HCT116 (cell line): ENCODE results near the gene TCAP. TPM values are rescaled to one million over a fixed set of nuclear protein-coding genes. Genes with fewer than 3 reads are reported as not detected.

ENCODE experiments used
- ATAC-seq: fragments of 200-7000 bp; cut with Tn5 transposase; 2 replicates; pipeline ENCODE4 v1.9.1; 2020; ENCODE audit warnings: mild to moderate bottlenecking, moderate library complexity
- BruUV-seq: library from RNA; stranded (reverse); fragments of 400-500 nt; replicated peaks from 2 replicates; lab custom pipeline; 2021; lab: Mats Ljungman, UMichigan
- CTCF ChIA-PET: fragments of 300-600 bp; sonication (Branson Sonifier 250); formaldehyde crosslinking; loops from one replicate; lab custom pipeline; 2021; ENCODE audit warnings: antibody characterized with exemption; lab: Charles Lee
- POLR2A ChIA-PET: fragments of 300-600, 350-600 bp; sonication (Branson Sonifier 250); formaldehyde crosslinking; loops from one replicate; lab custom pipeline; 2021; ENCODE audit warnings: antibody characterized with exemption; lab: Charles Lee
- RAD21 ChIA-PET, 2 experiments: fragments of 300-600 bp; sonication (Branson Sonifier 250); formaldehyde crosslinking; loops; one replicate each; lab custom pipeline; 2023; ENCODE audit warnings: low total read pairs in 2 of 2; ENCODE audit not compliant: uncharacterized antibody in 2 of 2, unreplicated experiment in 2 of 2, low non-redundant PET in 1 of 2; lab: Charles Lee
- DNase-seq: peaks from one replicate; pipeline ENCODE4 v3.0.0-alpha.2; 2010; ENCODE audit warnings: low read depth, low spot score
- H2AFZ ChIP-seq: fragments of 200-600 bp; shearing (Covaris generic), sonication (generic); 2 replicates; pipeline ENCODE4 v1.6.1; 2017; ENCODE audit warnings: low read depth, mixed run types, mixed read lengths, antibody characterized with exemption, low read length; ENCODE audit not compliant: poor library complexity, severe bottlenecking
- H3K27ac ChIP-seq: 2 replicates; pipeline ENCODE4 v1.5.1; 2012; ENCODE audit warnings: low read depth, low read length
- H3K27me3 ChIP-seq: fragments of 200-600 bp; sonication (generic); 2 replicates; pipeline ENCODE4 v1.6.1; 2016; ENCODE audit warnings: mixed run types, low read length, mixed read lengths; ENCODE audit not compliant: insufficient read depth
- H3K36me3 ChIP-seq, 2 experiments: fragments of 200-500 bp in 1 of 2; fragments of 200-600 bp in 1 of 2; sonication (Bioruptor generic) in 1 of 2; sonication (generic) in 1 of 2; 2 replicates each; pipeline versions ENCODE4 v1.5.1 to v1.6.1; 2014 to 2016; ENCODE audit warnings: low read length in 2 of 2, inconsistent platforms in 1 of 2, mixed read lengths in 1 of 2, mixed run types in 1 of 2; ENCODE audit not compliant: insufficient read depth in 2 of 2, control insufficient read depth in 1 of 2
- H3K4me1 ChIP-seq, 2 experiments: fragments of 200-600 bp in 1 of 2; sonication (generic) in 1 of 2; 2 replicates each; pipeline versions ENCODE4 v1.5.1 to v1.6.1; 2012 to 2017; ENCODE audit warnings: low read length in 2 of 2, inconsistent platforms in 1 of 2, mild to moderate bottlenecking in 1 of 2, mixed read lengths in 1 of 2, mixed run types in 1 of 2, moderate library complexity in 1 of 2; ENCODE audit not compliant: insufficient read depth in 2 of 2, control insufficient read depth in 1 of 2
- H3K4me2 ChIP-seq: fragments of 200-600 bp; sonication (generic); 2 replicates; pipeline ENCODE4 v1.6.1; 2017; ENCODE audit warnings: mixed run types, low read length, mixed read lengths
- H3K4me3 ChIP-seq, 2 experiments: fragments of 200-600 bp in 1 of 2; sonication (generic) in 1 of 2; replicated peaks in 1 of 2; 2 replicates each; pipeline ENCODE4 v1.5.1; 2011 to 2016; ENCODE audit warnings: low read length in 2 of 2, control low read depth in 1 of 2, low read depth in 1 of 2, mild to moderate bottlenecking in 1 of 2, mixed read lengths in 1 of 2, mixed run types in 1 of 2
- H3K79me2 ChIP-seq: fragments of 200-600 bp; sonication (generic); 2 replicates; pipeline ENCODE4 v1.6.1; 2017; ENCODE audit warnings: mild to moderate bottlenecking, mixed run types, low read length, moderate library complexity, mixed read lengths; ENCODE audit not compliant: insufficient read depth
- H3K9ac ChIP-seq: fragments of 200-600 bp; sonication (generic); 2 replicates; pipeline ENCODE4 v1.6.1; 2016; ENCODE audit warnings: low read length, mixed read lengths
- H3K9me2 ChIP-seq: fragments of 200-600 bp; sonication (generic), shearing (Covaris generic); 2 replicates; pipeline ENCODE4 v1.6.1; 2017; ENCODE audit warnings: mixed run types, mild to moderate bottlenecking, moderate library complexity; ENCODE audit not compliant: insufficient read depth
- H3K9me3 ChIP-seq, 2 experiments: fragments of 200-500 bp in 1 of 2; fragments of 200-600 bp in 1 of 2; sonication (Bioruptor generic) in 1 of 2; sonication (generic) in 1 of 2; 2 replicates each; pipeline ENCODE4 v1.6.1; 2014 to 2017; ENCODE audit warnings: low read length in 2 of 2, mixed read lengths in 2 of 2, inconsistent platforms in 1 of 2, low read depth in 1 of 2, mild to moderate bottlenecking in 1 of 2, mixed run types in 1 of 2, moderate library complexity in 1 of 2; ENCODE audit not compliant: control insufficient read depth in 1 of 2, insufficient read depth in 1 of 2
- H4K20me1 ChIP-seq: fragments of 200-600 bp; sonication (generic), shearing (Covaris generic); 2 replicates; pipeline ENCODE4 v1.6.1; 2017; ENCODE audit warnings: mixed run types, mild to moderate bottlenecking, moderate library complexity; ENCODE audit not compliant: insufficient read depth
- CEBPB ChIP-seq: IDR thresholded peaks from 2 replicates; pipeline ENCODE4 v1.6.1; 2012; ENCODE audit warnings: low read depth
- SIN3A ChIP-seq: IDR thresholded peaks from 2 replicates; pipeline ENCODE4 v1.6.1; 2012; ENCODE audit warnings: low read depth
- SP1 ChIP-seq: IDR thresholded peaks from 2 replicates; pipeline ENCODE4 v1.6.1; 2012; ENCODE audit warnings: low read depth
- TCF7L2 ChIP-seq: IDR thresholded peaks from 2 replicates; pipeline ENCODE4 v1.7.0; 2011; ENCODE audit warnings: borderline replicate concordance, inconsistent platforms; ENCODE audit not compliant: insufficient read depth, insufficient read length; ENCODE audit errors: extremely low read depth
- YY1 ChIP-seq: IDR thresholded peaks from 2 replicates; pipeline ENCODE4 v1.6.1; 2011; ENCODE audit warnings: low read length, low read depth, moderate library complexity, mild to moderate bottlenecking; ENCODE audit not compliant: insufficient replicate concordance; ENCODE audit errors: extremely low read depth
- ZFX ChIP-seq: fragments of 450-650 bp; IDR thresholded peaks from 2 replicates; pipeline ENCODE4 v1.6.1; 2017
- ZNF274 ChIP-seq: fragments of 200-500 bp; sonication (Bioruptor generic); IDR thresholded peaks from 2 replicates; pipeline ENCODE4 v1.6.1; 2014; ENCODE audit warnings: mild to moderate bottlenecking, low read depth, low read length, inconsistent platforms
- intact Hi-C: fragments of 100-400 bp; cut with micrococcal nuclease; formaldehyde crosslinking; loops from 2 replicates; pipeline ENCODE4 v1.10.0; 2022
- total RNA-seq: library from RNA; stranded (reverse); gene quantifications from one replicate; pipeline ENCODE4 v1.2.1, GENCODE V29; 2021; ENCODE audit not compliant: unreplicated experiment
- TF ChIP-seq, protein P1 (sequence below): IDR thresholded peaks from 2 replicates; pipeline ENCODE4 v1.6.1; 2011; ENCODE audit warnings: mild to moderate bottlenecking, low read length, moderate library complexity; ENCODE audit not compliant: insufficient replicate concordance; ENCODE audit errors: extremely low read depth

Gene TCAP
- total RNA-seq, 1 experiment from 2014 or later: 1.5 TPM

DNA sequence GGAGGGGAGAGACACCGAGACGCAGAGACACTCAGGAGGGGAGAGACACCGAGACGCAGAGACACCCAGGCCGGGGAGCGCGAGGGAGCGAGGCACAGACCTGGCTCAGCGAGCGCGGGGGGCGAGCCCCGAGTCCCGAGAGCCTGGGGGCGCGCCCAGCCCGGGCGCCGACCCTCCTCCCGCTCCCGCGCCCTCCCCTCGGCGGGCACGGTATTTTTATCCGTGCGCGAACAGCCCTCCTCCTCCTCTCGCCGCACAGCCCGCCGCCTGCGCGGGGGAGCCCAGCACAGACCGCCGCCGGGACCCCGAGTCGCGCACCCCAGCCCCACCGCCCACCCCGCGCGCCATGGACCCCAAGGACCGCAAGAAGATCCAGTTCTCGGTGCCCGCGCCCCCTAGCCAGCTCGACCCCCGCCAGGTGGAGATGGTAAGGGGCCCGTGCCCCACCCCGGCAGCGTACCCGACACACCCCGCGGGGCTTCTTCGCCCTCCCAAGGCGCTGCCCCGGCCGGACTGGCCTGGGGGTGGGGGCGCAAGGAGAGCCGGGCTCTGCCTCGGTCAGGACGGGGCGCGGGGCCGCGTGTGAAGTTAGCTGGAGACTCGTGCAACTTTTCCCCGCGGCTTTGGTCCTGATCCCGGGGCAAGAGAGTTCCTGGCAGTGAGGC is 38.0 kb upstream of the TCAP start:
- Histone ChIP-seq H3K9me2 (no peaks in the 10 kb centered on the region), H3K4me1 (peaks cover 22 to 39% of the 10 kb centered on the region in 2 experiments), H3K4me3 (no peak overlapping the region)
- no TSS peak for BruUV-seq
- DNase-seq: no peak
- TF ChIP-seq SP1 (no peak), CEBPB (no peak)
- TF ChIP-seq, all 23 proteins: peak for 0
- Histone ChIP-seq H3K27ac (no peak overlapping the region), H3K79me2 (no peaks in the 10 kb centered on the region), H3K9ac (no peak overlapping the region), H4K20me1 (no peaks in the 10 kb centered on the region), H3K27me3 (no peaks in the 10 kb centered on the region), H3K36me3 (no peaks in the 10 kb centered on the region), H3K9me3 (no peaks in the 10 kb centered on the region), H2AFZ (no peak overlapping the region), H3K4me2 (no peak overlapping the region)
- intact Hi-C loops: no loop called here
- ChIA-PET RAD21 (no interaction called here), CTCF (interaction anchor here (2.2 kb wide), 1 partner anchor 27 kb away, joined by 8 read pairs; no protein-coding TSS in a partner anchor), POLR2A (no interaction called here)
- no peak for ATAC-seq

DNA sequence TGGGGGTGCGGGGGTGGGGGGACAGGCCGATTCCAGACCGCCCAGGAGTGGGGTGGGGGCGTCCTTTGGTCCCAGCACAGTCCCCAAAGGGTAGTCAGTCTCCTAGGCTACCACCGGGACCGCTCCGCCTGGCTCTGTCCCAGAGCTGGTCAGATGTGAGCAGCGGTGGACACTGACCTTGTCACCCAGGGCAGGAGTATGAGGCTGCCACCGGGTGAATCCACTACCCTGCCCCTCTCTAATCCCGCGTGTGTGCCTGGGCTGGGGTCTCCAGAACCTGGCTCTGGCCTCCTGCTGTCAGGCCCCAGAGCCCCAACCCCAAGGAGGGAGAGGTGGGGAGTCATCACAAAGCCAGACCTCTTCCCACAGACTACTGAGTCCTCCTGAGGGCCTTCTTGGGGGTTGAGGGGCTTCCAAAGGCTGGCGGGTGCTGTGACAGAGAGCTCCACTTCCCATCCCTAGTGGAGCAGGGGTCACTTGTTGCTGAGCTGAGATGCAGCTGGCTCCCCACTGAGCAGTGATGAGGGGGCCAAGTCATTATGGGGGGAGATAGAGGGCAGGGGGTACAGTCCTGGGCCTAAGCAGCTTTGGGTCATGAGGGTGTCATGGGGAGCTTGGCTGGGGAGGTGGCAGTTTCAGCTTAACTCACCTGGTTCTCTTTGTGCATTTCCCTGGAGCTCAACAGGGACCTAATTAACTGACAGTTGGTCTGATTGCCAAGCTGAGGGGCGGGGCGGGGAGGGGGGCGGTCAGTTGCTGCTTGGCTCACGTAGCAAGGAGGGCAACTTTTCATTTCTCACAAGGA is 37.2 kb upstream of the TCAP start:
- no peak overlapping the region for H2AFZ ChIP-seq
- POLR2A ChIA-PET: interaction anchor here (0.7 kb wide), 1 partner anchor 186 kb away, joined by 3 read pairs; no protein-coding TSS in a partner anchor
- no peaks in the 10 kb centered on the region for H3K27me3 ChIP-seq

More for the DNA sequence above, 37.2 kb upstream of the TCAP start:
- no TSS peak for BruUV-seq
- no peak overlapping the region for H3K4me3 ChIP-seq
- H3K4me1 ChIP-seq: peaks cover 26 to 44% of the 10 kb centered on the region in 2 experiments
- no peak overlapping the region for H3K27ac ChIP-seq
- H3K79me2 ChIP-seq: no peaks in the 10 kb centered on the region
- H3K36me3 ChIP-seq: no peaks in the 10 kb centered on the region
- H3K9me3 ChIP-seq: no peaks in the 10 kb centered on the region
- CTCF ChIA-PET: interaction anchor here (1.3 to 8.3 kb wide), 3 partner anchors 6 to 80 kb away, joined by 5 to 157 read pairs (median 8); no protein-coding TSS in a partner anchor
- RAD21 ChIA-PET: no interaction called here
- H3K4me2 ChIP-seq: no peak overlapping the region
- DNase-seq (no peak), ATAC-seq (no peak)
- H4K20me1 ChIP-seq: no peaks in the 10 kb centered on the region
- no peak for TF ChIP-seq TCF7L2
- TF ChIP-seq ZFX: no peak
- no peak for TF ChIP-seq YY1
- TF ChIP-seq, protein P1, sequence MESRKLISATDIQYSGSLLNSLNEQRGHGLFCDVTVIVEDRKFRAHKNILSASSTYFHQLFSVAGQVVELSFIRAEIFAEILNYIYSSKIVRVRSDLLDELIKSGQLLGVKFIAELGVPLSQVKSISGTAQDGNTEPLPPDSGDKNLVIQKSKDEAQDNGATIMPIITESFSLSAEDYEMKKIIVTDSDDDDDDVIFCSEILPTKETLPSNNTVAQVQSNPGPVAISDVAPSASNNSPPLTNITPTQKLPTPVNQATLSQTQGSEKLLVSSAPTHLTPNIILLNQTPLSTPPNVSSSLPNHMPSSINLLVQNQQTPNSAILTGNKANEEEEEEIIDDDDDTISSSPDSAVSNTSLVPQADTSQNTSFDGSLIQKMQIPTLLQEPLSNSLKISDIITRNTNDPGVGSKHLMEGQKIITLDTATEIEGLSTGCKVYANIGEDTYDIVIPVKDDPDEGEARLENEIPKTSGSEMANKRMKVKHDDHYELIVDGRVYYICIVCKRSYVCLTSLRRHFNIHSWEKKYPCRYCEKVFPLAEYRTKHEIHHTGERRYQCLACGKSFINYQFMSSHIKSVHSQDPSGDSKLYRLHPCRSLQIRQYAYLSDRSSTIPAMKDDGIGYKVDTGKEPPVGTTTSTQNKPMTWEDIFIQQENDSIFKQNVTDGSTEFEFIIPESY: no peak
- TF ChIP-seq SIN3A: no peak
- no peak for TF ChIP-seq ZNF274
- no peaks in the 10 kb centered on the region for H3K9me2 ChIP-seq
- intact Hi-C loops: no loop called here
- H3K9ac ChIP-seq: no peak overlapping the region
